Measurements from ENCODE around the gene CTAG1B. TPM values are rescaled to one million over a fixed set of nuclear protein-coding genes. Genes with fewer than 3 reads are reported as not detected.

The CTAG1B gene
- total and polyA plus RNA-seq, 2 of the 8 experiments (the other 6 are each of a cell fraction or from before 2014, with no cell fraction given) = not detected

- CTCF ChIA-PET (ENCODE audit: partially characterized antibody) = no interaction called here
- H3K9me3 ChIP-seq (ENCODE audit: insufficient read depth in 2 of 2, low read depth in 1 of 2, low read length in 1 of 2) = no peaks in the 10 kb centered on the region
- no peaks in the 10 kb centered on the region for H4K20me1 ChIP-seq (replicated peaks in 1 of 2; ENCODE audit: control insufficient read depth in 1 of 2, insufficient read depth in 2 of 2, low read length in 2 of 2)
- no peaks in the 10 kb centered on the region for H3K27me3 ChIP-seq (replicated peaks in 1 of 4; ENCODE audit: control insufficient read depth in 3 of 4, extremely low read depth in 1 of 4, insufficient read depth in 3 of 4, low read length in 3 of 4)
- H3K18ac ChIP-seq (ENCODE audit: extremely low read depth, low read length) = no peak overlapping the region
- 100% methylated on average over 2 of the region's 30 CpGs; no CpG with 5 or more reads in 1 of the 2 experiments for WGBS, 2 experiments (ENCODE audit: extremely low coverage in 1 of 2, insufficient coverage in 1 of 2, insufficient read length in 1 of 2, insufficient replicate concordance in 2 of 2, low coverage in 1 of 2, low lambda C conversion rate in 2 of 2, missing lambda C conversion rate in 1 of 2)
- no peak overlapping the region for H2BK12ac ChIP-seq (ENCODE audit: low read depth, low read length)
- H3K36me3 ChIP-seq (ENCODE audit: control insufficient read depth in 2 of 4, insufficient read depth in 4 of 4, low read length in 3 of 4) = no peaks in the 10 kb centered on the region
- no peaks in the 10 kb centered on the region for H3K79me1 ChIP-seq (ENCODE audit: low read depth, low read length)
- no peak overlapping the region for H3K14ac ChIP-seq (ENCODE audit: insufficient read length)
- FAIRE-seq (no peak), DNase-seq (ENCODE audit: low read depth in 1 of 2, low spot score in 2 of 2) (no peak)
- H2BK20ac ChIP-seq (ENCODE audit: low read length) = no peak overlapping the region
- H2BK5ac ChIP-seq (ENCODE audit: low read depth, low read length) = no peak overlapping the region
- H2AK5ac ChIP-seq (ENCODE audit: low read depth, low read length) = no peak overlapping the region
- H4K5ac ChIP-seq (ENCODE audit: insufficient read length, low read depth, low read length) = no peak overlapping the region
- H3K23me2 ChIP-seq (ENCODE audit: low read depth, low read length) = no peaks in the 10 kb centered on the region
- H2BK15ac ChIP-seq (ENCODE audit: low read length) = no peak overlapping the region
- no peak overlapping the region for H3K4me2 ChIP-seq (ENCODE audit: insufficient read depth in 1 of 2, low read depth in 2 of 2, low read length in 2 of 2)
- no peak overlapping the region for H3K27ac ChIP-seq (ENCODE audit: low read depth, low read length)
- H3K56ac ChIP-seq (replicated peaks; ENCODE audit: insufficient read length, low read depth, low read length) = no peak overlapping the region
- no peak overlapping the region for H3K9ac ChIP-seq (replicated peaks in 1 of 4; ENCODE audit: extremely low read depth in 1 of 4, low read depth in 3 of 4, low read length in 3 of 4)
- no peak overlapping the region for H3K4me3 ChIP-seq (ENCODE audit: extremely low read depth in 1 of 4, insufficient read depth in 2 of 4, low read depth in 3 of 4, low read length in 4 of 4)
- no peak overlapping the region for H2BK120ac ChIP-seq (replicated peaks; ENCODE audit: low read depth, low read length)
- POLR2A ChIA-PET (ENCODE audit: partially characterized antibody) = no interaction called here
- H4K8ac ChIP-seq (ENCODE audit: extremely low read depth, insufficient read depth, low read length) = no peak overlapping the region
- H3K23ac ChIP-seq (ENCODE audit: insufficient read length) = no peak overlapping the region
- no peak overlapping the region; the same call in 1 of the 2 replicates for H2AFZ ChIP-seq (ENCODE audit: low read length)
- peaks cover 0 to 4% (median 0%) of the 10 kb centered on the region in 4 experiments; a peak in 1 of 7 replicates for H3K4me1 ChIP-seq (replicated peaks in 1 of 4; ENCODE audit: control insufficient read depth in 3 of 4, insufficient read depth in 4 of 4, low read length in 3 of 4)
- H3K79me2 ChIP-seq (ENCODE audit: control insufficient read depth in 1 of 2, insufficient read depth in 2 of 2, low read length in 2 of 2) = no peaks in the 10 kb centered on the region
- TF ChIP-seq USF2 (IDR thresholded peaks at IDR 0.05; ENCODE audit: low read length) = no peak
- H3K4ac ChIP-seq (replicated peaks; ENCODE audit: insufficient read length, low read depth, low read length) = no peak overlapping the region
- no peak overlapping the region for H4K91ac ChIP-seq (replicated peaks; ENCODE audit: insufficient read length, low read length)
Observed at GRCh38 chrX:154652311-154653047, 33.4 kb upstream of the CTAG1B start.
